Measurements from ENCODE around the gene TMEM132C. TPM values are rescaled to one million over a fixed set of nuclear protein-coding genes. Genes with fewer than 3 reads are reported as not detected.

The TMEM132C gene
- total and polyA plus RNA-seq, 2 of the 13 experiments (the other 11 are each of a cell fraction or from before 2014, with no cell fraction given) = not detected

DNA sequence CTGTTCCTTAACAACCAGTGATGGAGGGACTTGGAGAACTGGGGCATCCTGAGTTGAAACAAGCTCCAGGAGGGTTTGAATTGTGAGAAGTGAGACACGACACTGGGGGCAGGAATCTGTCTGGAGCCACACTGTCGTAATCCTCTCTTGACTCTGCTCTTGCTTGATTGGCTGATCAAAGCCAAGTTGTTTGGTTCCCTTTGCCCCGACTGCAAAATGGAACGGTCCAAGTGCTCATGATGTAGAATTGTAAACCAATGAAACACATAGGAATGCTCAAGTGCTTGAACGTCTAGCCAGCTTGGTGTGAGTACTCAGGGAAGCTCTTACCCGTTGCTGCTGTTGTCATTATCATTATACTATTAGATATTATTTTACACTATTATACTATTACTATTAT, 98.1 kb downstream of the TMEM132C start:
- Histone ChIP-seq H3K4me2 (ENCODE audit: low read depth, low read length) (no peak overlapping the region), H3K79me2 (ENCODE audit: insufficient read depth, low read length) (no peaks in the 10 kb centered on the region), H3K27ac (ENCODE audit: extremely low read length, insufficient read depth, low read length) (no peak overlapping the region), H4K20me1 (ENCODE audit: insufficient read depth, low read length) (no peaks in the 10 kb centered on the region), H3K9me3 (ENCODE audit: low read length) (no peaks in the 10 kb centered on the region), H2AFZ (ENCODE audit: low read length) (no peak overlapping the region), H3K4me3 (replicated peaks in 1 of 3; ENCODE audit: insufficient read depth in 1 of 3, low read depth in 2 of 3, low read length in 3 of 3) (no peak overlapping the region), H3K36me3 (replicated peaks in 1 of 2; ENCODE audit: control insufficient read depth in 1 of 2, insufficient read depth in 2 of 2, low read length in 2 of 2) (no peaks in the 10 kb centered on the region), H3K4me1 (ENCODE audit: insufficient read depth, low read length) (no peaks in the 10 kb centered on the region), H3K9ac (ENCODE audit: insufficient read depth, low read depth, low read length) (no peak overlapping the region), H3K27me3 (ENCODE audit: control insufficient read depth in 1 of 2, insufficient read depth in 2 of 2, low read length in 2 of 2) (peaks cover 0 to 17% of the 10 kb centered on the region in 2 experiments; a peak in 3 of 5 replicates)
- ChIA-PET POLR2A (no interaction called here), CTCF (ENCODE audit: low intra/inter-chr PET ratio, low total read pairs) (no interaction called here)
- no peak for TF ChIP-seq ZNF367 (CRISPR knock-in tag; IDR thresholded peaks at IDR 0.05; ENCODE audit: borderline replicate concordance)
- DNase-seq (ENCODE audit: low spot score) (no peak), ATAC-seq (no peak), FAIRE-seq (no peak)
- no TSS peak for BruUV-seq (replicated peaks)
- intact Hi-C loops (cut with micrococcal nuclease; ENCODE audit: unreplicated experiment) = no loop called here
- 3% methylated on average over 4 of the region's 6 CpGs for WGBS (ENCODE audit: low lambda C conversion rate)
- in situ Hi-C loops (cut with HindIII; ENCODE audit: extremely low pct_ligation_motif_present, low pct_unique_long_range_greater_than_20kb) = no loop called here

DNA sequence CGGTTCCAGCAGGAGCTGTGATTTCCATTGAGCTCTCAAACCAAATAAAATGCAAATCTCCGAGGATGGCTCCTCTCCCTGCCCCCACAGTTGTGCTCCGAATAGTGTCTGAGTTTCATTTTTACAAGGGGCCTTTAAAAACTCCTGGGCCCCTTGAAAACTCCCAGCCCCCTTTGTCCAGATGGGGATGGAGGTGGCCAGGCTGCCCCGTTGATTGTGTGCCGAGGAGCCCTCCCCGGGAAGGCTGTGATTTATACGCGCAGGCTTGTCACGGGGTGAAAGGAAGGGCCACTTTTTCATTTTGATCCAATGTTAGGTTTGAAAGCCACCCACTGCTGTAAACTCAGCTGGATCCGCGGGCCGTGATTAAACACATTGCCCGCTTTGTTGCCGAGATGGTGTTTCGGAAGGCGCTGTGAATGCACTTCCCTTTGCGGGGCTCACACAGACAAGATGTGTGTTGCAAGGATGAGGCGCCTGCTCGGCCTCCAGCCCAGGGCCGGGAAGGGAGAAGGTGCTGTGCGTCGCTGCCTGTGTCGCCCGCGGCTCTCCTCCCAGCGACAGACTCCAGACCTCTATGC, 98.8 kb downstream of the TMEM132C start:
- Histone ChIP-seq H4K20me1 (ENCODE audit: insufficient read depth, low read length) (no peaks in the 10 kb centered on the region), H3K79me2 (ENCODE audit: insufficient read depth, low read length) (no peaks in the 10 kb centered on the region), H3K4me1 (ENCODE audit: insufficient read depth, low read length) (no peaks in the 10 kb centered on the region), H3K4me3 (replicated peaks in 1 of 3; ENCODE audit: insufficient read depth in 1 of 3, low read depth in 2 of 3, low read length in 3 of 3) (no peak overlapping the region), H3K27me3 (ENCODE audit: control insufficient read depth in 1 of 2, insufficient read depth in 2 of 2, low read length in 2 of 2) (peaks cover 0 to 17% of the 10 kb centered on the region in 2 experiments; a peak in 3 of 5 replicates), H3K9ac (ENCODE audit: insufficient read depth, low read depth, low read length) (no peak overlapping the region), H2AFZ (ENCODE audit: low read length) (no peak overlapping the region), H3K9me3 (ENCODE audit: low read length) (no peaks in the 10 kb centered on the region), H3K27ac (ENCODE audit: extremely low read length, insufficient read depth, low read length) (no peak overlapping the region), H3K36me3 (replicated peaks in 1 of 2; ENCODE audit: control insufficient read depth in 1 of 2, insufficient read depth in 2 of 2, low read length in 2 of 2) (no peaks in the 10 kb centered on the region), H3K4me2 (ENCODE audit: low read depth, low read length) (no peak overlapping the region)
- POLR2A ChIA-PET = no interaction called here
- CTCF ChIA-PET (ENCODE audit: low intra/inter-chr PET ratio, low total read pairs) = no interaction called here
- FAIRE-seq = no peak
- in situ Hi-C loops (cut with HindIII; ENCODE audit: extremely low pct_ligation_motif_present, low pct_unique_long_range_greater_than_20kb) = no loop called here
- ATAC-seq = peak; percentile 60
- 22% methylated on average over 18 of the region's 26 CpGs for WGBS (ENCODE audit: low lambda C conversion rate)
- intact Hi-C loops (cut with micrococcal nuclease; ENCODE audit: unreplicated experiment) = no loop called here
- no peak for DNase-seq (ENCODE audit: low spot score)
- BruUV-seq (replicated peaks) = no TSS peak
- TF ChIP-seq, protein P1, sequence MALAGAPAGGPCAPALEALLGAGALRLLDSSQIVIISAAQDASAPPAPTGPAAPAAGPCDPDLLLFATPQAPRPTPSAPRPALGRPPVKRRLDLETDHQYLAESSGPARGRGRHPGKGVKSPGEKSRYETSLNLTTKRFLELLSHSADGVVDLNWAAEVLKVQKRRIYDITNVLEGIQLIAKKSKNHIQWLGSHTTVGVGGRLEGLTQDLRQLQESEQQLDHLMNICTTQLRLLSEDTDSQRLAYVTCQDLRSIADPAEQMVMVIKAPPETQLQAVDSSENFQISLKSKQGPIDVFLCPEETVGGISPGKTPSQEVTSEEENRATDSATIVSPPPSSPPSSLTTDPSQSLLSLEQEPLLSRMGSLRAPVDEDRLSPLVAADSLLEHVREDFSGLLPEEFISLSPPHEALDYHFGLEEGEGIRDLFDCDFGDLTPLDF (CRISPR knock-in tag; IDR thresholded peaks at IDR 0.05) = no peak
- TF ChIP-seq NFATC3 (CRISPR knock-in tag; IDR thresholded peaks at IDR 0.05) = no peak
- no peak for TF ChIP-seq ZNF788 (CRISPR knock-in tag; IDR thresholded peaks at IDR 0.05; ENCODE audit: borderline replicate concordance)
- TF ChIP-seq, protein P2, sequence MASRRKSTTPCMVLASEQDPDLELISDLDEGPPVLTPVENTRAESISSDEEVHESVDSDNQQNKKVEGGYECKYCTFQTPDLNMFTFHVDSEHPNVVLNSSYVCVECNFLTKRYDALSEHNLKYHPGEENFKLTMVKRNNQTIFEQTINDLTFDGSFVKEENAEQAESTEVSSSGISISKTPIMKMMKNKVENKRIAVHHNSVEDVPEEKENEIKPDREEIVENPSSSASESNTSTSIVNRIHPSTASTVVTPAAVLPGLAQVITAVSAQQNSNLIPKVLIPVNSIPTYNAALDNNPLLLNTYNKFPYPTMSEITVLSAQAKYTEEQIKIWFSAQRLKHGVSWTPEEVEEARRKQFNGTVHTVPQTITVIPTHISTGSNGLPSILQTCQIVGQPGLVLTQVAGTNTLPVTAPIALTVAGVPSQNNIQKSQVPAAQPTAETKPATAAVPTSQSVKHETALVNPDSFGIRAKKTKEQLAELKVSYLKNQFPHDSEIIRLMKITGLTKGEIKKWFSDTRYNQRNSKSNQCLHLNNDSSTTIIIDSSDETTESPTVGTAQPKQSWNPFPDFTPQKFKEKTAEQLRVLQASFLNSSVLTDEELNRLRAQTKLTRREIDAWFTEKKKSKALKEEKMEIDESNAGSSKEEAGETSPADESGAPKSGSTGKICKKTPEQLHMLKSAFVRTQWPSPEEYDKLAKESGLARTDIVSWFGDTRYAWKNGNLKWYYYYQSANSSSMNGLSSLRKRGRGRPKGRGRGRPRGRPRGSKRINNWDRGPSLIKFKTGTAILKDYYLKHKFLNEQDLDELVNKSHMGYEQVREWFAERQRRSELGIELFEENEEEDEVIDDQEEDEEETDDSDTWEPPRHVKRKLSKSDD (CRISPR knock-in tag; IDR thresholded peaks at IDR 0.05; ENCODE audit: low read depth) = no peak
- no peak for TF ChIP-seq ATRX (CRISPR knock-in tag; IDR thresholded peaks at IDR 0.05; ENCODE audit: borderline replicate concordance)
- TF ChIP-seq U2AF2 (IDR thresholded peaks at IDR 0.05; ENCODE audit: low read depth, low read length) = no peak
- TF ChIP-seq NKX3-1 (CRISPR knock-in tag; IDR thresholded peaks at IDR 0.05) = no peak
- TF ChIP-seq, protein P3, sequence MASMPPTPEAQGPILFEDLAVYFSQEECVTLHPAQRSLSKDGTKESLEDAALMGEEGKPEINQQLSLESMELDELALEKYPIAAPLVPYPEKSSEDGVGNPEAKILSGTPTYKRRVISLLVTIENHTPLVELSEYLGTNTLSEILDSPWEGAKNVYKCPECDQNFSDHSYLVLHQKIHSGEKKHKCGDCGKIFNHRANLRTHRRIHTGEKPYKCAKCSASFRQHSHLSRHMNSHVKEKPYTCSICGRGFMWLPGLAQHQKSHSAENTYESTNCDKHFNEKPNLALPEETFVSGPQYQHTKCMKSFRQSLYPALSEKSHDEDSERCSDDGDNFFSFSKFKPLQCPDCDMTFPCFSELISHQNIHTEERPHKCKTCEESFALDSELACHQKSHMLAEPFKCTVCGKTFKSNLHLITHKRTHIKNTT (CRISPR knock-in tag; IDR thresholded peaks at IDR 0.05) = no peak
- TF ChIP-seq, protein P4, sequence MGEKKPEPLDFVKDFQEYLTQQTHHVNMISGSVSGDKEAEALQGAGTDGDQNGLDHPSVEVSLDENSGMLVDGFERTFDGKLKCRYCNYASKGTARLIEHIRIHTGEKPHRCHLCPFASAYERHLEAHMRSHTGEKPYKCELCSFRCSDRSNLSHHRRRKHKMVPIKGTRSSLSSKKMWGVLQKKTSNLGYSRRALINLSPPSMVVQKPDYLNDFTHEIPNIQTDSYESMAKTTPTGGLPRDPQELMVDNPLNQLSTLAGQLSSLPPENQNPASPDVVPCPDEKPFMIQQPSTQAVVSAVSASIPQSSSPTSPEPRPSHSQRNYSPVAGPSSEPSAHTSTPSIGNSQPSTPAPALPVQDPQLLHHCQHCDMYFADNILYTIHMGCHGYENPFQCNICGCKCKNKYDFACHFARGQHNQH (CRISPR knock-in tag; IDR thresholded peaks at IDR 0.05) = no peak
- no peak for TF ChIP-seq PHF8 (CRISPR knock-in tag; IDR thresholded peaks at IDR 0.05)
- TF ChIP-seq ZNF775 (CRISPR knock-in tag; IDR thresholded peaks at IDR 0.05; ENCODE audit: borderline replicate concordance) = no peak
- no peak for TF ChIP-seq ARNT (IDR thresholded peaks at IDR 0.05)
